ENCODE data around the gene TLX2. TPM values are rescaled to one million over a fixed set of nuclear protein-coding genes. Genes with fewer than 3 reads are reported as not detected.

TLX2 gene
- total RNA-seq, 2 donors from 2014 or later: 1.4 to 2.4 TPM

DNA sequence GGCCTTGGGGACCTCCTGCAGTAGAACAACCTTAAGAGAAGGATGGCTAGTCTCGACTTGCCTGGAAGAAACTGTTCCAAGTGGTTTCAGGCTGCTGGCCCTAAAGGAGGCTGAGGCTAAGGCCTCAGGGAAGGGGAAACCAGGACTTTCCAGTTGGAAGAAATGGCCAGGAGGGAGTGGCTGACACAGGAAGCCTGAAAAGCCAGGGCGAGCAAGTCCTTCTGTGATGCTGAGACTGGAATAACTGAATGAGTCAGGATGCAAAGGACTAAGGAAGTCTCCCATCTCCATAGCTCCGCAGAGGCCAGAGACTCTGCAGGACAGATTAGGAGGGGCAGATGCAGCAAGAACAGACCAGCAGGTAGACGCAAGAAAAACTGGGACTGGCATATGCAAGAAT is 22.9 kb downstream of the TLX2 start:
- Mint-ChIP-seq H3K4me1 (ENCODE audit: low read depth) (peaks cover 14% of the 10 kb centered on the region), H3K27me3 (ENCODE audit: low read depth) (peaks cover 31% of the 10 kb centered on the region), H3K4me3 (no peak overlapping the region), H3K36me3 (ENCODE audit: insufficient read depth in 2 of 2) (peaks cover 2 to 4% of the 10 kb centered on the region in 2 donors), H3K9me3 (no peaks in the 10 kb centered on the region), H3K27ac (no peak overlapping the region)
- ATAC-seq (replicated peaks in 1 of 2) (no peak), DNase-seq (no peak)

DNA sequence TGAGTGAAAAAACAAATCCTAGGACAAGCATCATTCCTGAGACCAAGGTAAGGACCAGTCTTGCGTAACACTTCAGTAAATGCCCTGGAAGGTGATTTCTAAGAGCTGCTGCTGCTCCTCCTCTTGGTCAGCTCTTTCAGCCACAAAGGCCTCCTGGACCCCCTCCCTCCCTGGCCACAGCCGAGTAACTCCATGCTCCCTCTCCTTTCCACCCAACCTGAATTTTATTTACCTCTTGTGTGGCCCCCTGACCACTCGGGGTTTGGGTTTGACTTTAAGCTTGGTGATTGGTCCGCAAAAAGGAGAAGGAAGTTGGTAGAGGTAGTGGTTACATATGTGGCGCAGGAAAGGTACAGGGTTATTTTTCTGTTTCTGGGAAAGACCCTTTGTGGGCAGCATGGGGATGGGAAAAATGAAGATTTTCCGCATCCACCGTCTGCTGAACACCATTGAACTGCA is 24.7 kb downstream of the TLX2 start:
- Mint-ChIP-seq H3K9me3 (no peaks in the 10 kb centered on the region), H3K27me3 (ENCODE audit: low read depth) (peaks cover 36% of the 10 kb centered on the region), H3K4me1 (ENCODE audit: low read depth) (peaks cover 11% of the 10 kb centered on the region), H3K27ac (no peak overlapping the region), H3K4me3 (no peak overlapping the region), H3K36me3 (ENCODE audit: insufficient read depth in 2 of 2) (no peaks in the 10 kb centered on the region)
- no peak for ATAC-seq (replicated peaks in 1 of 2)
- DNase-seq: no peak

DNA sequence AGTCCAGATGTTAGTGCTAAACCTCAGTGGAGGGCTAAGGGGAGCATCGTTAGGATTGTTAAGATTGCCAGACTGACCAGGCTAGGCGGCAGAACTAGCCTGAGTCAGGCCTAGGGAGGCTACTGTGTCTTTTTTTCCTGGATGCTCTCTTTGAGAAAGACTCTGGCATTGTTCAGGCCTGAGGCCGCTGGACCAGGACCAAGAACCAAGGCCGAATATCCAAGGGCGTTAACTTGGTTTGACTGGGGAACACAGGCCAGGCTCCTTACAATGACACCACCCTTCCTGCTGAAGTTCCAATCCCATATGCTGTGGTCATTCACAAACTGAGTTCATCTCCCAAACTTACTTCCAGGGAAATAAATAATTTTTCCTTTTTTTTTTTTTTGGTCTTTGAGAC is 26.0 kb downstream of the TLX2 start:
- peaks cover 11% of the 10 kb centered on the region for H3K4me1 Mint-ChIP-seq (ENCODE audit: low read depth)
- no peak overlapping the region for H3K27ac Mint-ChIP-seq
- ATAC-seq (replicated peaks in 1 of 2): no peak
- no peaks in the 10 kb centered on the region for H3K36me3 Mint-ChIP-seq (ENCODE audit: insufficient read depth in 2 of 2)
- DNase-seq: no peak
- peaks cover 36% of the 10 kb centered on the region for H3K27me3 Mint-ChIP-seq (ENCODE audit: low read depth)
- H3K9me3 Mint-ChIP-seq: no peaks in the 10 kb centered on the region
- H3K4me3 Mint-ChIP-seq: no peak overlapping the region

DNA sequence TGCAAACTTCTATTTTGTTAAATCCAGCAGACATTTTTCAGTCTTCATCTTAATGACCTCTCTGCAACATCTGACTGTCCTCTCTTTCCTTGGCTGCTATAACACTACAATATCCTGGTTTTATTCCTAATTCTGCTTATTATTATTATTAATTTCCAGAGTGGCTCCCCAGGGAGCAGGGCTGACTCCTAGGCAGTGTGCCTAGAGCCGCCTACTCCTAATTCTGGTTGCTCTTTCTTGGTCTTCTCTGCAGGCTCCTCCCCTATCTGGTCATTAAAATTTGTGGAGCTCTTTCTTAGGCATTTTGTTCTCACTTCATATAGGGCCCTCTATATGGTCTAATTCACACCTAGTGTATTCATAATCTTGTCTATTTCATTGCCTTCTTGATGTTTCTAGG is 28.7 kb downstream of the TLX2 start:
- no peaks in the 10 kb centered on the region for H3K36me3 Mint-ChIP-seq (ENCODE audit: insufficient read depth in 2 of 2)
- no peak overlapping the region for H3K27ac Mint-ChIP-seq
- H3K9me3 Mint-ChIP-seq: no peaks in the 10 kb centered on the region
- ATAC-seq (replicated peaks in 1 of 2) (no peak), DNase-seq (no peak)
- H3K27me3 Mint-ChIP-seq (ENCODE audit: low read depth): peaks cover 48% of the 10 kb centered on the region
- H3K4me1 Mint-ChIP-seq (ENCODE audit: low read depth): peaks cover 11% of the 10 kb centered on the region
- H3K4me3 Mint-ChIP-seq: no peak overlapping the region

DNA sequence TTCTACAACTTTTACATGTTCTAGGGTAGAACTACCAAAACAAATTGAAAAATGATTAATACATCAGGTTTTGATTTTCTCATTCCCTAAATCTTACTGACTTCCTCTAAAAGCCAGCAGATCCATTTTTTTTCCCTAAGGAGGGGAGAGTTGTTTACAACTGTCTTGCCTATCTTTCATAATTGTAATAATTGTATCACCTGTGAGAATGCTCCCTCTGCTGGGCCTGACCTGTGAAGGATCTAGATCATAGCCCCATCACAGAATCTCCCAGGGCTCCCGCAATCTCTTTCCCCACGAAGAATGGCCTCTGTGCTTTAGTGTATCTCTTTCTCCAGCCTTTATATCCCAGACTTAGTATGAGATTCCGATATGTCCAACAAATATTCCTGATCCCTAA is 30.4 kb downstream of the TLX2 start:
- H3K27ac Mint-ChIP-seq: no peak overlapping the region
- H3K27me3 Mint-ChIP-seq (ENCODE audit: low read depth): peaks cover 40% of the 10 kb centered on the region
- ATAC-seq (replicated peaks in 1 of 2) (no peak), DNase-seq (no peak)
- no peak overlapping the region for H3K4me3 Mint-ChIP-seq
- H3K9me3 Mint-ChIP-seq: no peaks in the 10 kb centered on the region
- peaks cover 9% of the 10 kb centered on the region for H3K4me1 Mint-ChIP-seq (ENCODE audit: low read depth)
- H3K36me3 Mint-ChIP-seq (ENCODE audit: insufficient read depth in 2 of 2): peaks cover 0 to 2% of the 10 kb centered on the region in 2 donors

DNA sequence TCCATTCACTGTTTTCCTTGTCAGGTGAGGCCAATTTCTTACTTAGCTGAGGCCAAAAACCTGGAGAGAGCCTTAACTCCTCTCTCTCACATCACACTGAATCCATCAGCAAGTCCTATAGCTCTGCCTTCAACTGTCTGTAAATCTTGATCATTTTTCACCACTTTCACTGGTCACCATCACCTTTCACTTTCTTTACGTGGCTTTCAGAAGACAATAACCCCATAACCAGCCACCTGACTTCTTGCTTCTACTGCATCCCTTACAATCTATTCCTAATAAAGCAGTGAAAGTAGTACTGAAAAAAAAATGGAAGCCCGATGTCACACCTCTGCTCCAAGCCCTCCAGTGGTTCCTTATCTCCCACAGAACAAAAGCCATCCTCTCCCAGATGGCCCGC is 31.8 kb downstream of the TLX2 start:
- H3K36me3 Mint-ChIP-seq (ENCODE audit: insufficient read depth in 2 of 2): peaks cover 0 to 2% of the 10 kb centered on the region in 2 donors
- peaks cover 53% of the 10 kb centered on the region for H3K27me3 Mint-ChIP-seq (ENCODE audit: low read depth)

DNA sequence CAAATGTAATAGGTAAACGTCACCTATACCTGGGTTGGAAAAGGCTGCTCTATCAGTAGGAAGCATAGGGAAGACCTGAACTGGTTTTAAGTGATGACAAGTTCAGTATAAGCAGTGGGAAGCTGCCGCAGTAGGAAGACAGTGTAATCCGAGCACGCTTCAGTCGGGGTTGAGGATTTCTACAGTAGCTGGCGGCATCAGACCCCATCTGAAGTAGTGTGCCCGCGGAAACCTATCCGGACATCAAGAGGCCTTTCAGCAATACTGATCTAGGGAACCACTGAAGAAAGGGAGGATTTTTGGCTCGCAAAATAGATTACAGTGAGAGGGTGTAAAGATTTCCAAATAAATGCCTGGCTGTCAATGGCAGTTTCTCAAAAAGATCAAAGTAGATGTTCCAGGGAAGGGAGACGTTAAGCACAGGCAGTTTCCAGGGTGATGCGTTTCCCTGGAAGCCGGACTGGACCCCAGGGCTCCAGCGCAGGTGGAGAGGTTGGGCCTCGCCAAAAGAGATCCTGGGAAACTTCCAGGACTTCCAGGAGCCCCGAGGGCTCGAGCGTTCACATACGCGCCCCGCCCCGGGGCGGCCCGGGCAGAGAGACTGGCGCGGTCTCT is 34.1 kb downstream of the TLX2 start:
- peaks cover 0 to 2% of the 10 kb centered on the region in 2 donors for H3K36me3 Mint-ChIP-seq (ENCODE audit: insufficient read depth in 2 of 2)
- H3K4me3 Mint-ChIP-seq: peak overlapping the region; percentile 78 to 84
- H3K27ac Mint-ChIP-seq: no peak overlapping the region
- DNase-seq: no peak
- no peak for ATAC-seq (replicated peaks in 1 of 2)
- no peaks in the 10 kb centered on the region for H3K9me3 Mint-ChIP-seq
- H3K4me1 Mint-ChIP-seq (ENCODE audit: low read depth): peaks cover 23% of the 10 kb centered on the region
- peaks cover 57% of the 10 kb centered on the region for H3K27me3 Mint-ChIP-seq (ENCODE audit: low read depth)

More for the DNA sequence above, 31.8 kb downstream of the TLX2 start:
- ATAC-seq (replicated peaks in 1 of 2) (no peak), DNase-seq (no peak)
- H3K27ac Mint-ChIP-seq: no peak overlapping the region
- H3K4me1 Mint-ChIP-seq (ENCODE audit: low read depth): peaks cover 13% of the 10 kb centered on the region
- no peaks in the 10 kb centered on the region for H3K9me3 Mint-ChIP-seq
- no peak overlapping the region for H3K4me3 Mint-ChIP-seq

DNA sequence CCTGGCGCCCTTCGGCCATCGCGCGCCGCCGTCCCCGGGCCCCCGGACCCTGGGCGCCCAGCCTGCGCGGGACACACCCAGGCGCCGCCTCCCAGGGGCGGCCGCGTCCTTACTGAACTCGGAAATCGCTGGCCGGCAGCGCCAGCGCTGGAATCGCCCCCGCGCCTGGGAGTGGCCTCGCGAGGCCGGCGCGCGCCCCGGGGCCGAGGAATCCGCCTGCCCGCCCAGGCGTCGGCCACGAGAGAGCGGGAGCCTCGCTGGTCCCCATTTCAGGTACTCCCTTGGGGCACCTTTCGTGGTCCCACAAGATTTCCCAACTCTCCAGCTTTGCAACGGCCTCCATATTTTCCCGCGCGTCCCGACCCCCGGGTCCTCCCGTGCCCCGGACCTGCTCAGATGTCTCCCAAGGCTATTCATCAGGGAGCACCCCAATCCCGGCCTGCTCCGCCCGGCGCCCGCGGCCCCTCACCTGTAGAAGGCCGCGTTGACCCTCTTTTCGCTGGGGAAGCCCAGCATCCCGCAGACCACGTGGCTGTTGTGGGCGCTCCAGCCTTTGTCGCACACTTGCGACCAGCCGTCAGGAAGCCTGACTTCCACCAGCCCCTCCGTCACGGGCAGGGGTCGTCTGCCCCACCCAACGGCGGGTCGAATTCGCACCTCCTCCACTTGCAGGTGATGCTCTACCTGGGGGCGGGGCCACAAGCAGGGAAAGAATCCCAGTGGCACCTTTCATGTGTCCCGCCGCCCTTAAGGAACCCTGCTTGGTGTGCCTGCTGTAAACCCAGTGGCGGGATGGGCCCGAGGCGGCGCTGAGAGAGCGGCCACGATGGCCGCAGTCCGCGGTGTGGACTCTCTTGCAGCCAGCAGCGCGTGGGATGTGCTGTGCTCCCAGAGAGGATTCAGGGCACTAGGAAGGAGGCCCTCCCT is 34.9 kb downstream of the TLX2 start:
- Mint-ChIP-seq H3K9me3 (no peaks in the 10 kb centered on the region), H3K4me1 (ENCODE audit: low read depth) (peaks cover 28% of the 10 kb centered on the region), H3K4me3 (peak overlapping the region; percentile 76 to 78), H3K27ac (no peak overlapping the region), H3K36me3 (ENCODE audit: insufficient read depth in 2 of 2) (peaks cover 0 to 2% of the 10 kb centered on the region in 2 donors), H3K27me3 (ENCODE audit: low read depth) (peaks cover 57% of the 10 kb centered on the region)
- peak; percentile 70 to 83 for ATAC-seq (replicated peaks in 1 of 2)
- DNase-seq: peak; percentile 45 to 63

DNA sequence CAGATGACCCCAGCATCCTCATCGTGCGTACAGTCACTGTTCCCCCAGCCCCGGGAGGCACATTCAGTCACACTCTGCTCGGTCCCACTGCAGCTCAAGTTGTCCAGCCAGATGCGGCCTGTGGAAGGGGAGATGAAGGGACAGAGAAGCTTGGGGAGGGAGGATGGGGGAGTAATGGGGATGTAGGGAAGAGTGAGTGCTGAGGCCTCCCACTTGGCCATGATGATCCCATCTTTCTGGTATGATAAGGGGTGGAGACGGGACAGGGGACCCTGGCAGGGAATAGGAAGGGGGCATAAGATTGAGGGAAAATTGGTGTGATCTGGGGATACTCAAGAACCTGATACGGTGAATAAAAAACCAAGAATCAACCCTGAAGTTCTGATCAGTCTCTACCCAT is 36.0 kb downstream of the TLX2 start:
- Mint-ChIP-seq H3K27me3 (ENCODE audit: low read depth) (peaks cover 57% of the 10 kb centered on the region), H3K4me3 (peak overlapping the region; percentile 48 to 76)
- ATAC-seq (replicated peaks in 1 of 2): no peak

DNA sequence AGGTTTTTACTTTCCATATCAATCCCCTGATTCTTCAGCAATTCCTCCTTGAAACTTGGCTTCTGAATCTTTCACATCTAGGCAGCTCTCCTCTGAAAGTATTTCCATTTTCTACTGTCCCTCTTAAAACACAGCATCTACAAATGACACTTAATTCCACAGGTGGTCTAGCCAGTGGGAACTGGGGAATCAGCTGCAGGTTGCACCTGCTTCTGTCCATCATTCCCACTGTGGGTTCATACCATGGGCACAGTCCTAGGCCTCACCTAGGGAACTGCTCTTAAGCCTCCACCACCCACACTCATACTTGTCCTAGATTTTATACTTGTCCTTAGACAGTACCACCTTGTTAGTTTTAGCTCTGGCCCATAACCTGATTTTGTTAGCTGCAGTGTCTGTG is 37.3 kb downstream of the TLX2 start:
- no peak for DNase-seq
- Mint-ChIP-seq H3K27ac (no peak overlapping the region), H3K27me3 (ENCODE audit: low read depth) (peaks cover 45% of the 10 kb centered on the region), H3K4me3 (no peak overlapping the region), H3K9me3 (no peaks in the 10 kb centered on the region), H3K4me1 (ENCODE audit: low read depth) (peaks cover 33% of the 10 kb centered on the region), H3K36me3 (ENCODE audit: insufficient read depth in 2 of 2) (peaks cover 0 to 7% of the 10 kb centered on the region in 2 donors)
- ATAC-seq (replicated peaks in 1 of 2): no peak

More for the DNA sequence above, 36.0 kb downstream of the TLX2 start:
- H3K9me3 Mint-ChIP-seq: no peaks in the 10 kb centered on the region
- H3K36me3 Mint-ChIP-seq (ENCODE audit: insufficient read depth in 2 of 2): peaks cover 0 to 7% of the 10 kb centered on the region in 2 donors
- H3K27ac Mint-ChIP-seq: no peak overlapping the region
- peaks cover 28% of the 10 kb centered on the region for H3K4me1 Mint-ChIP-seq (ENCODE audit: low read depth)
- no peak for DNase-seq

DNA sequence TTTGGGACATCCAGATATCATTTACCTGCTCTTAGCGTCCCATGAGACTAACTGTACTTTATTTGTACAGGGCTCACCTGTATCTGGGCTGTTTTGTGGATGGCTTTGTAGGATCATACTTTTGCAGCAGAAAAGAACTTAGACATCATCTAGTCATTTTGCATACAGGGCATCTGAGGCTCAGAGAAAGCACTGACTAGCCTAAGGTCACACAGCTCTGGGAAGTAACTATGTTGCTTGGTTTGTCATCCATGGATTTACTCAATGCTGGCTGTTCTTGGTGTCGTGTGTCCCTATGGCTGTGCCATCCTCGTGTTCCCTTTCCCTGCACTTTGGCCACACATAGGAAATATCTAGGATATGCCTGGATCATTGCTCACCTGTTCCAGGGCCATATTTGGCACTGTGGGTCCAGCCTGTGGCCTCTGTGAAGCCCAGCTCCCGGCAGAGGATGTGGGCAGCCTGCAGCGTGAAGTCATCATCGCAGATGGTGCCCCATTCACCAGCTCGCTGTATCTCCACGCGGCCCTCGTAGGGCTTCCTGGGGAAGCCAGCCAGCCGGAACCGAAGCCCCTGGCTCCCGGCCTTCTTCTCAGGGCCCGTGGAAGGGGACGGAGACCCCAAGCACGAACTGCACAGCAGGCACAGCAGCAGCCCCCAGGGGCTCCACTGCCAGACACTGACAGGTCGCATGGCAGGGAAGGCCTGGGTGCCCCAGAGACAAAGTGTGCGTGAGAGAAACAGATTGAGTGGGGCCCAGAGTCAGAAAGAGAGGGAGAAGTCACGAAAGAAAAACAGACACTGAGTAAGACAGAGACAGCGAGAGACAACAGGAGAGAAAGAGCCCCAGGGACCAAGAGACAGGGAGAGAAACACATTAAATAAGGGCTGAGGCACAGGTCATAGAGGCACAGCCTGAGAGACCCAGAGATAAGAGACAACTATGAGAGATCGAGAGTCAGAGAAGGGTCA is 38.0 kb downstream of the TLX2 start:
- Mint-ChIP-seq H3K27ac (peak overlapping the region; percentile 1), H3K4me3 (peak overlapping the region; percentile 0 to 8), H3K4me1 (ENCODE audit: low read depth) (peaks cover 33% of the 10 kb centered on the region), H3K27me3 (ENCODE audit: low read depth) (peaks cover 40% of the 10 kb centered on the region), H3K36me3 (ENCODE audit: insufficient read depth in 2 of 2) (peaks cover 4 to 7% of the 10 kb centered on the region in 2 donors), H3K9me3 (no peaks in the 10 kb centered on the region)
- ATAC-seq (replicated peaks in 1 of 2): no peak
- no peak for DNase-seq

DNA sequence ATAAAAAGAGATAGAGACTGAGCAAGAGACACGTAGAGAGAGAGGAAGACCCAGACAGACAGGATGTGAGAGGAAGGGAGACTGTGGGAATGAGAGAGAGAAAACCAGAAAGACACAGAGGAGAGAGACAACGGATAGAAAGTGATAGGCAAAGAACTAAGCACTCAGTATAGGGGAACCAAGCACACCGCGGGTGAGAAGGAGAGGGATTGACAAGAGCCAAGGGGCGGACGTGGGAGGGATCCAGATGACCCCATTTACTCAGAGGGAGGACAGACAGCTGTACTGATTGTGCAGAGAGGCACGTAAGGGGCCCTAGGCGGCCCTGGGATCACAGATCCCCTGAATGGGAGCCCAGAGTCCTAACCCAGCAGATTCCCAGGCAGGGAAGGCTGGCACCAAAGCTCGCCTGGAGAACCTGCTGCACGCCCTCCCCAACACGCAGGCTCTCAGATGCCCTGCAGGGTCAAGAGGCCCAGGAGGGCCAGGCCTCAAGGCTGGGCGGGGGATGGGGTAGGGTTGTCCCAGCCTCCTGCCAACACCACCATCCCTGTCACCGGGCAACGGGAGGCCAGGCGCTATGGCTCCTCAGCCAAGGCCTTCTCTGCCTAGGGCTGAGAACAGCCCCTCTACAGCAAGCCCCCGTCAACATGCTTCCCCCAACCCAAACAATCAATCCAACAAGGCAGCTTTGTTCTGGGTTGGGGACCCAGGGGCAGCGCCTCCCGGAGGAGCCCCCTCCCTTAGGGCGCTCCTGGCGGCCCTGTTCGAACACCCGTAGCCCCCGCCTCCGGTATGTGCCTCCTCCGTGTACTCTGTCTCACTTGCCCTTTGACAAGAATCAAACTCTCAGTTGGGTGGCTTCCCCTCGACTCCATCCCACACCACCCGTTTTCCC is 38.9 kb downstream of the TLX2 start:
- H3K4me1 Mint-ChIP-seq (ENCODE audit: low read depth): peaks cover 31% of the 10 kb centered on the region
- ATAC-seq (replicated peaks in 1 of 2): no peak
- peaks cover 6 to 7% of the 10 kb centered on the region in 2 donors for H3K36me3 Mint-ChIP-seq (ENCODE audit: insufficient read depth in 2 of 2)
- H3K27ac Mint-ChIP-seq: peak overlapping the region; percentile 64
- H3K4me3 Mint-ChIP-seq: peak overlapping the region; percentile 62 to 64
- DNase-seq: peak in 1 of 2 donors; percentile 5
- H3K27me3 Mint-ChIP-seq (ENCODE audit: low read depth): peaks cover 31% of the 10 kb centered on the region
- H3K9me3 Mint-ChIP-seq: no peaks in the 10 kb centered on the region
